Right cardiac atrium (tissue), 5 donors: Measurements from ENCODE around the gene RASGRF2. TPM values are rescaled to one million over a fixed set of nuclear protein-coding genes. Genes with fewer than 3 reads are reported as not detected.
"Not testable (repeated sequence)": the region's sequence is repeated elsewhere in the genome, so short reads cannot be mapped to it uniquely, and the experiment has no call there.

Experiments used
- ATAC-seq, 2 donors: fragments of 200-7000 bp; cut with Tn5 transposase; one replicate each; pipeline versions ENCODE4 v1.8.0 to v1.9.1; 2020; ENCODE audit warnings: moderate library complexity in 2 of 2, mild to moderate bottlenecking in 1 of 2
- DNase-seq, 3 donors: peaks; one replicate each; pipeline ENCODE4 v3.0.0-alpha.2; 2020
- H3K27ac ChIP-seq: one replicate; pipeline ENCODE4 v1.5.1; 2013; ENCODE audit warnings: mild to moderate bottlenecking, low read length, control low read depth, moderate library complexity
- H3K27me3 ChIP-seq: one replicate; pipeline ENCODE4 v1.6.1; 2013; ENCODE audit not compliant: control insufficient read depth, insufficient read depth
- H3K4me1 ChIP-seq: one replicate; pipeline ENCODE4 v1.6.1; 2013; ENCODE audit warnings: low read length; ENCODE audit not compliant: control insufficient read depth, insufficient read depth
- H3K4me3 ChIP-seq: one replicate; pipeline ENCODE4 v1.5.1; 2013; ENCODE audit warnings: low read length, control low read depth
- H3K9me3 ChIP-seq: one replicate; pipeline ENCODE4 v1.6.1; 2013; ENCODE audit warnings: low read length; ENCODE audit not compliant: control insufficient read depth
- WGBS: extraction: QIAGEN DNeasy Blood & Tissue Kit; methylation state at CpG from one replicate; pipeline ENCODE4 v1.1.7; 2013; 5-methylcytosine and 5-hydroxymethylcytosine counted together
- intact Hi-C, 4 donors: fragments of 100-400 bp; cut with DNase I; formaldehyde crosslinking; loops; one replicate each; pipeline versions ENCODE4 v1.11.0 to v1.14.0; 2022 to 2023
- polyA plus RNA-seq: library from polyadenylated mRNA; stranded (reverse); fragments of 200-250 nt; gene quantifications from one replicate; pipeline ENCODE4 v1.2.3, GENCODE V29; 2013
- total RNA-seq, 4 donors: library from RNA; stranded (reverse); fragmentation: NEBNext Ultra II Directional; extraction: Animal tissue kit (Norgen Biotek cat#: 25700); gene quantifications; one replicate each; pipeline ENCODE4 v1.2.1, GENCODE V29; 2021
- donor health status: healthy with polysubstance abuse.
- donor health status: DM: no; HTN: yes; CAD: no.
- donor health status: DM: no; HTN: no; CAD: no.
- donor health status: DM: no; HTN: yes; CAD: no; lungs with severe emphysema.
- donor health status: DM: yes; HTN: yes; CAD: no.

RASGRF2 gene
- total and polyA plus RNA-seq, 5 donors = 2.7 to 5.0 (median 4.3) TPM

DNA sequence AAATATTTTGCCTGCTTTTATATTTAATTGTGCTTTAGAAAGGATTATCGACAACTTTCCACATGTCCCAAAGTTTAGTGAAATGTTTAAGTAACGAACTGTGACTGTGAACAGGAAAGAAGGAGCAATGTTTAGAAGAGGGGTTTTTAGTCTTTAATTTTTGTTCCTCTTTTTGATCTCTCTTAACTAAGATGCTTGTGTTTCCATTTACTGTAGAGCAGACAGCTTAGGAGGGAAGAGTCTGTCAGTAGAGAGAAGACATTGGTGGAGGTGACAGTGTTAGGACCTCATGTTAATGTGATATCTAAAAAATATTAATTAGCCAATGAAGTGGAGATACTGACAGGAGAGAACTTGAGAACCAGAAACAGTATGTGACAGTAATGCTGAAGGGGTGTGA, 92.2 kb downstream of the RASGRF2 start:
- Histone ChIP-seq H3K27ac (no peak overlapping the region), H3K4me1 (no peaks in the 10 kb centered on the region), H3K4me3 (no peak overlapping the region), H3K27me3 (no peaks in the 10 kb centered on the region), H3K9me3 (no peaks in the 10 kb centered on the region)
- WGBS = 48% methylated on average over 2 of the region's 2 CpGs
- DNase-seq = no peak
- intact Hi-C loops = no loop called here
- no peak for ATAC-seq

DNA sequence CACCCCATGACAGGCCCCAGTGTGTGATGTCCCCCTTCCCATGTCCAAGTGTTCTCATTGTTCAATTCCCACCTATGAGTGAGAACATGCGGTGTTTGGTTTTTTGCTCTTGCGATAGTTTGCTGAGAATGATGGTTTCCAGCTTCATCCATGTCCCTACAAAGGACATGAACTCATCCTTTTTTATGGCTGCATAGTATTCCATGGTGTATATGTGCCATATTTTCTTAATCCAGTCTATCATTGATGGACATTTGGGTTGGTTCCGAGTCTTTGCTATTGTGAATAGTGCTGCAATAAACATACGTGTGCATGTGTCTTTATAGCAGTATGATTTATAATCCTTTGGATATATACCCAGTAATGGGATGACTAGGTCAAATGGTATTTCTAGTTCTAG, 93.1 kb downstream of the RASGRF2 start:
- WGBS = 90% methylated on average over 4 of the region's 4 CpGs
- not testable (repeated sequence) for H3K4me1 ChIP-seq

DNA sequence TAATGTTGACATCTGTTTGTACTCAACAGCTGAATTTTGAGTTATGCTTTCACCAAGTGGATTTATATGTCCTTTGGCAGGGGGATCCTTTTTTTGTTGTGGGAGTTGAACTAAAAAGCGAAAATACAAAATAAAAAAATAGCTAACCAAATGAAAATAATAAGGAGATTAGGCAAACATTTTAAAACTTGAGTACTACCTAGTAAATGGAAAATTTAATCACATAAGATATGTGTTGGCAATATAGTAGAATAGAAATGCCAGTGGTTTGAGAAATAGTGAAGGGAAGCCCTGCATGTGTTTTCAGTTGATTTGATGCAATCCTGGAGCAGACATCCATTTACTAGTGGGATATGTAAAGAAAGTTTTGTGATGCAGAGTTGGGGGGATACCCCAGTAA, 98.0 kb downstream of the RASGRF2 start:
- Histone ChIP-seq H3K27me3 (no peaks in the 10 kb centered on the region), H3K27ac (no peak overlapping the region), H3K4me3 (no peak overlapping the region), H3K4me1 (no peaks in the 10 kb centered on the region), H3K9me3 (no peaks in the 10 kb centered on the region)
- intact Hi-C loops = no loop called here
- DNase-seq (no peak), ATAC-seq (no peak)
- 73% methylated on average over 1 of the region's 1 CpG for WGBS

More for the DNA sequence above, 93.1 kb downstream of the RASGRF2 start:
- DNase-seq, H3K9me3 ChIP-seq, H3K4me3 ChIP-seq, H3K27ac ChIP-seq, intact Hi-C loops, H3K27me3 ChIP-seq, ATAC-seq: not testable (repeated sequence)

DNA sequence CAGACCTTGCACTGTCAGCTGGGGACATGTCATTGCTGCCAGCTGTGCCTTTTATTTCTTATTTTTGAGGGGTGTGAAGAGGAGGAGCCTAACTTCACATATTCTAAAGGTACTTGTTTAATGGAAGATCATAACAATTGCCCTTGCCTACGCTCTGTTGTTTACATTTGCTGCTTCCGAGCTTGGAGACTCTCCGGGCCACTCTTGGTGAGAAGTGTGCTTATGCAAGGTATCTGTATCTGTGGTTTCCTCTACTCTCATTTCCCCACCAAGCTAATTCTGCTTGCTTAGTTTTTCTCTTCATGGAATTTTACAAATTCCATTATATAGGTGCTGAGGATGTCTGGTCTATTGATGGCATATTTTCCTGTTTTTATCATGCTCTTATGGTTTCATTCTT, 105.3 kb downstream of the RASGRF2 start:
- intact Hi-C loops = no loop called here
- no peak for DNase-seq
- Histone ChIP-seq H3K4me3 (no peak overlapping the region), H3K4me1 (no peaks in the 10 kb centered on the region), H3K27me3 (no peaks in the 10 kb centered on the region), H3K27ac (no peak overlapping the region), H3K9me3 (no peaks in the 10 kb centered on the region)
- WGBS = 58% methylated on average over 3 of the region's 3 CpGs
- ATAC-seq = no peak

DNA sequence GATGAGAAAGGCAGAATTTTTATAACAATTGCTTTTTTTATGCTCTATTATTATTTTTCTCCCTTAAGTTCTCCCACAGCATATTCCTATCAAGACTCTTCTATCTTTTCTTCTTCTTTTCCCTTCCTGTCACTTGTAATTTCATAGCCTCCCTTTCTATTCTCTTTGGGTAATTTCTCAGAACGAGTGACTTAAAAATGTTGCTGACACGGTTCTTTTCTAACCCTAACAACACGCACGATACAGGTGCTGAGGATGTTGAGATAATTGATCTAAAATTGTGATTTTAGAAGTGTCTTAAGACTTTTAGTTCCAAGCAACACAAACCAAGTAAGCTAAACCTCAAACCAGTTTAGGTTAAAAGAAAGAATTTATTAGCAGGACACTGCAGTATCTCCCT, 105.9 kb downstream of the RASGRF2 start:
- no peaks in the 10 kb centered on the region for H3K27me3 ChIP-seq
- ATAC-seq = no peak
- DNase-seq = no peak
- WGBS = 89% methylated on average over 4 of the region's 4 CpGs
- H3K4me1 ChIP-seq = no peaks in the 10 kb centered on the region
- H3K27ac ChIP-seq = no peak overlapping the region
- no peak overlapping the region for H3K4me3 ChIP-seq
- intact Hi-C loops = no loop called here
- H3K9me3 ChIP-seq = no peaks in the 10 kb centered on the region

DNA sequence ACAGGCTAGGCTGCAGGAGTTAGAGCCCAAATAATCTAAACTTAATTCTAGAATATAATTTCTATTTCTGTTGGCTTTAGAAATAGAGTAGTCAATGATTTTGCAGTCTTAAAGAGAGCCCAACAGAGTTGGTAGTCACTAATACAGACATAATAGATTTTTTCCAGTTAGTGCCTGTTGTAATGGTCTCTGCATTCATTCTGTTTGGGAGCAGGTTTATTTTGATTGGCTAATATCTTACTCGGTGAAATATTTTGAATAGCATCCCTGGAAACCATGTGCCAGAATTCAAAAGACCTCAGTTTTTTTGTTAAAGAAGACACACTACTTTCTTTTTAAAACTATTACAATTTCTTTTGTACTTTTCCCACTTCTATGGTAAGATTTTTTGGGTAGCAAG, 107.2 kb downstream of the RASGRF2 start:
- intact Hi-C loops = no loop called here

DNA sequence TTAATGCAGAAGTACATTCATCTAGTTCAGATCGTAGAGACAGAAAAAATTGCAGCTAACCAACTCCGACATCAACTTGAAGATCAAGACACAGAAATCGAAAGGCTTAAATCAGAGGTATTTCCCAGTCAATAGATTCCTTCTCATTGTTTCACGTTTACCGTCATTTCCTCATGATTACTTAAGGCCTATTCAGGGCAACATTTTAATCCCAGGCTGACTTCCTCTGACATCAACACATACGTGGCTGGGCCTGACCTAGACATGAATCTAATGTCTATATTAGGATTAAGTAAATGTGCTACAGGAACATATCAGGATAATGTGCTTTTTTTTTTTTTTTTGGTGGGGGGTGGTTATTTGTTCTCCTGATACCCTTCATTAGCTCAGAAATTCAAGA, 107.9 kb downstream of the RASGRF2 start:
- 63% methylated on average over 6 of the region's 6 CpGs for WGBS
- ATAC-seq (peak in 1 of 2 donors; percentile 91), DNase-seq (no peak)
- Histone ChIP-seq H3K9me3 (no peaks in the 10 kb centered on the region), H3K27ac (no peak overlapping the region), H3K4me3 (no peak overlapping the region), H3K27me3 (no peaks in the 10 kb centered on the region), H3K4me1 (no peaks in the 10 kb centered on the region)
- intact Hi-C loops = no loop called here

More for the DNA sequence above, 107.2 kb downstream of the RASGRF2 start:
- DNase-seq (no peak), ATAC-seq (peak in 1 of 2 donors; percentile 59)
- H3K4me3 ChIP-seq = no peak overlapping the region
- H3K4me1 ChIP-seq = no peaks in the 10 kb centered on the region
- H3K9me3 ChIP-seq = no peaks in the 10 kb centered on the region
- H3K27ac ChIP-seq = no peak overlapping the region
- WGBS = 52% methylated on average over 1 of the region's 1 CpG
- no peaks in the 10 kb centered on the region for H3K27me3 ChIP-seq

DNA sequence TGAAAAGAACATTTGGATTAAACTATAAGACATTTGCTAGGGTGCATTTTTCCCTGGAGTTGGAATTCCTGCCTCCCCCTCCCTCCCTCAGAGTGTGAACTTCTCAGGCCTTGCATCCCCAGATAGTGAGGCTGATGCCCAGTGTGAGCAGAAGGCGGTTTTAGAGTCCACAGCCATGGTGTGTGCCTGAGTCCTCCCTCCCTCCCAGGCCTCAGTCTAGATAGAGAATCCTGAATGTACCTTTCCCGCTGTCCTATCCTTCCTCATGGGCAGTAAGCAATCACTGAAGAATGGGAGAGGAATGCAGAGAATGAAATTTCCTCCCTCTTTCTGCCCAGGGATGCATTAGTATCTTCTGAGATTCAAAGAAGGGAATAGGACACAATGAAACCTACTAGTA, 108.5 kb downstream of the RASGRF2 start:
- DNase-seq (peak in 1 of 3 donors; percentile 18), ATAC-seq (no peak)
- H3K4me1 ChIP-seq = no peaks in the 10 kb centered on the region
- 80% methylated on average over 2 of the region's 2 CpGs for WGBS
- H3K27ac ChIP-seq = no peak overlapping the region
- H3K27me3 ChIP-seq = no peaks in the 10 kb centered on the region
- H3K4me3 ChIP-seq = no peak overlapping the region
- intact Hi-C loops = no loop called here
- no peaks in the 10 kb centered on the region for H3K9me3 ChIP-seq

DNA sequence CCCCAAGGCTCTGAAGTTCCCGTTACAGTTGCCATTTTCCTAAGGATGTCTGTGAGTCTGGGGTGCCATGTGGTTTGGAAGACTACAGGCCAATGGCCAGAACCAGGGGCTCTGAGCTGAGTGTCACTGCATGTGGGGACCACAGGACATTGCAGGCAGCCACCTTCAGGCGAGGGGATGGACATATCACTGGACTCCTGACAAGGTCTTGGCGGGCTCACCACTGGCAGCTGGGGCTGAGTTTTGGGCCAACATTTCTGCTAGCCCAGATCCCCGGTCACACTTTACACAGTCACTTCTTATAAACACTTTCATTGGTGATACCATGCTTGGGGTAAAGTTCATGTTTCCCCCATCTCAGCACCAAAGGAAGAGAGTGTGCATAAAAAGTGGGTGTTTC, 109.8 kb downstream of the RASGRF2 start:
- no peak overlapping the region for H3K4me3 ChIP-seq
- H3K9me3 ChIP-seq = no peaks in the 10 kb centered on the region
- no peaks in the 10 kb centered on the region for H3K27me3 ChIP-seq
- H3K27ac ChIP-seq = no peak overlapping the region
- intact Hi-C loops = no loop called here
- H3K4me1 ChIP-seq = no peaks in the 10 kb centered on the region
- no peak for ATAC-seq
- peak in 1 of 3 donors; percentile 59 for DNase-seq
- WGBS = 81% methylated on average over 4 of the region's 4 CpGs

DNA sequence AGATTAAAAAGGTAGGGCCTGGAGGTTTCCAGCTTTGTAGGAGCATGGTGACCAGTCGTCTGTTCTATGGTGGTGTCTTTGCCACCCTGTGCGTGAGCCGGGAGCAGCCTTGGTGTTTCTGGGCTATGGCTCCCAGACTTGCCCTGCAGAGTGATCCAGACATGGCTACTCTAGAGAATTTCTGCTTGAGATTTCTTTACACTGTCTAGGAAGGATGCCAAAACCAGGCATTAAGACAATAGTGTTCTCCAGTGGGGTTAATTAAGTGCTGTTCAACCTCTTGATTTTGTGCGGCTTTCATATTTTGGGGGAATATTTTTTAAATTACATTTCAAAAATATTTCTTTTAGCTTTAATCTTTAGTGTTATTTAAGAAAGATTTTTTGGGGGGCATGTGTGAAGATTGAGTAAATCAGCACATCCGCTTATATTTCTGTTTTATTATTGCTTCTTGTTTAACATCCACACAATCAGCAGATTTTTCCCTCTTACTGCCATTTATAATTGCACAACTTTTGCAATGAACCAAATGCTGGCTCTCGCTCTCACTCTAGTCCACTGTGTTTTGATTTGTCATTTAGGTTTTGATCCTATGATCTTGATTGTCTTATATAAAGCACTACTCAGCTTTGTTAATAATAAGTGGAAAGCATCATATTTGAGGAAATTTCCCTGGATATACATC, 110.5 kb downstream of the RASGRF2 start:
- H3K27ac ChIP-seq = no peak overlapping the region

DNA sequence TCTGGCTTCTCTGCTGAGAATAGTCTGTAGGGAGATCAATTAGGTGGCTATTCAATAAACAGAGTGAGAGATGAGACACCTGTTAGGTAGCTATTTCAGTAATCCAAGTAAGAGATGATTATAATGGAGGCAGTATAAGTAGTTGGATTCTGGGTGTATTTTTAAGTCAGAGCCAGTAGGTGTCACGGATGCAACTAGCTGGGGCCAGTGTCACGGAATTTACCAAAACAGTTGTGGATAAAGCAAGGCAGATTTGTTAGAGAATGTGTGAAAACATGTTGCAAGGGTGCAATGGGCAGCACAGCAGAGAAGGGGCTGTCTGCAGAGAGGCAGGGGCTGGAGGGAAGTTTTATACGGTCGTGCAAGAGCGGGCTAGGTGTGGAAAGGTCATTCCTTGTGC, 114.9 kb downstream of the RASGRF2 start:
- no peaks in the 10 kb centered on the region for H3K27me3 ChIP-seq
- H3K4me1 ChIP-seq = no peaks in the 10 kb centered on the region
- H3K9me3 ChIP-seq = no peaks in the 10 kb centered on the region
- no peak overlapping the region for H3K4me3 ChIP-seq
- DNase-seq = no peak
- intact Hi-C loops = no loop called here
- no peak overlapping the region for H3K27ac ChIP-seq
- WGBS = 91% methylated on average over 5 of the region's 5 CpGs
- no peak for ATAC-seq

More for the DNA sequence above, 110.5 kb downstream of the RASGRF2 start:
- DNase-seq (no peak), ATAC-seq (no peak)
- H3K4me3 ChIP-seq = no peak overlapping the region
- intact Hi-C loops = no loop called here
- H3K27me3 ChIP-seq = no peaks in the 10 kb centered on the region
- no peaks in the 10 kb centered on the region for H3K9me3 ChIP-seq
- no peaks in the 10 kb centered on the region for H3K4me1 ChIP-seq
- WGBS = 89% methylated on average over 6 of the region's 6 CpGs

DNA sequence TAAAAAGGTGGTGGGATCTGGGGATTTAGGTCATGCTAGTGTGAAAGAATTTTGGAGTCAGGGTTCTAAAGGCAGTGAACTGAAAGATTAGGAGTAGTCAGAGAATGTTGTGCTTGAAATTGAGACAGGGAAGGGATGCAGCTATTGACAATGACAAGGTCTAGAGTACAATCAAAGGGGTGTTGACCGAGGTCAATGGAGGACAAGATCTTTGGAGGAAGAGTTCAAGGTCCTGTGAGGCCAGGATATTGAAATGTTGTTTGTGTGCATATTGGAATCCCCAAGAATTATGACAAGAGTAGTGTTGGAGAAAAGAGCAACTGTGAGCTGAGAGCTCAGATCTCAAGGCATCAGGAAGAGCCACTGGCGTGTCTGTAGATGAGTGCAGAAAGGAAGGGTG, 116.9 kb downstream of the RASGRF2 start:
- Histone ChIP-seq H3K4me1 (no peaks in the 10 kb centered on the region), H3K27me3 (no peaks in the 10 kb centered on the region), H3K9me3 (no peaks in the 10 kb centered on the region), H3K4me3 (no peak overlapping the region), H3K27ac (no peak overlapping the region)
- 69% methylated on average over 2 of the region's 2 CpGs for WGBS
- no peak for DNase-seq
- intact Hi-C loops = no loop called here
- ATAC-seq = no peak
